ENCODE results near the gene CIAO3. TPM values are rescaled to one million over a fixed set of nuclear protein-coding genes. Genes with fewer than 3 reads are reported as not detected.

The CIAO3 gene
- total RNA-seq, 1 experiment from 2014 or later = 31.1 TPM

- Mint-ChIP-seq H3K36me3 (ENCODE audit: insufficient read depth, unreplicated experiment) (peaks cover 13% of the 10 kb centered on the region), H3K4me3 (ENCODE audit: unreplicated experiment) (peak overlapping the region; percentile 77), H3K27ac (ENCODE audit: low read depth, unreplicated experiment) (no peak overlapping the region), H3K27me3 (ENCODE audit: insufficient read depth, unreplicated experiment) (no peaks in the 10 kb centered on the region), H3K9me3 (ENCODE audit: unreplicated experiment) (no peaks in the 10 kb centered on the region), H3K4me1 (ENCODE audit: insufficient read depth, unreplicated experiment) (peaks cover 9% of the 10 kb centered on the region)
- intact Hi-C loops (cut with micrococcal nuclease) = loop anchor here (1.0 to 5.0 kb wide), 3 partner anchors 41 to 74 kb away; partner anchors contain the start of genes CCDC78 and HAGHL
- ChIA-PET CTCF (interaction anchor here (0.6 to 4.5 kb wide), 21 partner anchors 9 to 1274 kb away, joined by 3 to 37 read pairs (median 7); partner anchors contain the start of genes ANTKMT, CIAO3 and MSLN), POLR2A (interaction anchor here (0.6 to 3.6 kb wide), 12 partner anchors 12 to 405 kb away, joined by 3 to 22 read pairs (median 3); partner anchors contain the start of genes ANTKMT, CIAO3, HAGHL and METRN)
- no TSS peak for BruUV-seq (replicated peaks)
- peak; percentile 93 for TF ChIP-seq CTCF (IDR thresholded peaks at IDR 0.05; ENCODE audit: unreplicated experiment)
- peak; percentile 69 for DNase-seq (ENCODE audit: unreplicated experiment)
These were observed 45.1 kb upstream of the CIAO3 start for GRCh38 chr16:785563-786535.

DNA sequence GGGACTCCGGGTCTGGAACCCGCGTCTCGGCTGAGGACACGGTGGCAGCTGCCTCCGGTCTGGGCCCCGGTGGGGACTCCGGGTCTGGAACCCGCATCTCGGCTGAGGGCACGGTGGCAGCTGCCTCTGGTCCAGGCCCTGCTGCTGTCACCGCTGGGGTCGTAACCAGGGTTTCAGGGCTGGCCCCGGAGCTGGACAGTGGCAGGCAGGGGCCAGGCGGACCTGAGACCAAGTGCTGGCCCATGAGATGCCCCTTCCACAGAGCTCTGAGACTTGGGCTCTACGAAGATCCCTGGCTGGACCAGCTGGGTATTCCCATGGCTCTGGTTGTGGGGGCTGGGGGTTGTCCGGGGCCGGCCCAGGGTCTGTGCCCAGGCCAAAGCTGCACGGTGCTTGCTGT is 43.6 kb upstream of the CIAO3 start:
- Mint-ChIP-seq H3K4me3 (ENCODE audit: unreplicated experiment) (no peak overlapping the region), H3K36me3 (ENCODE audit: insufficient read depth, unreplicated experiment) (peaks cover 12% of the 10 kb centered on the region), H3K9me3 (ENCODE audit: unreplicated experiment) (no peaks in the 10 kb centered on the region), H3K27ac (ENCODE audit: low read depth, unreplicated experiment) (no peak overlapping the region), H3K27me3 (ENCODE audit: insufficient read depth, unreplicated experiment) (no peaks in the 10 kb centered on the region), H3K4me1 (ENCODE audit: insufficient read depth, unreplicated experiment) (peaks cover 9% of the 10 kb centered on the region)
- DNase-seq (ENCODE audit: unreplicated experiment) = no peak
- CTCF ChIA-PET = interaction anchor here (0.6 to 4.5 kb wide), 23 partner anchors 8 to 965 kb away, joined by 3 to 37 read pairs (median 6); partner anchors contain the start of genes ANTKMT, CIAO3 and MSLN
- no peak for TF ChIP-seq CTCF (IDR thresholded peaks at IDR 0.05; ENCODE audit: unreplicated experiment)
- intact Hi-C loops (cut with micrococcal nuclease) = no loop called here
- POLR2A ChIA-PET = interaction anchor here (0.7 to 3.6 kb wide), 12 partner anchors 12 to 531 kb away, joined by 3 to 22 read pairs (median 6); partner anchors contain the start of genes ANTKMT, CIAO3, HAGHL and METRN
- BruUV-seq (replicated peaks) = no TSS peak

- Mint-ChIP-seq H3K27me3 (ENCODE audit: insufficient read depth, unreplicated experiment) (no peaks in the 10 kb centered on the region), H3K4me3 (ENCODE audit: unreplicated experiment) (peak overlapping the region; percentile 54), H3K9me3 (ENCODE audit: unreplicated experiment) (no peaks in the 10 kb centered on the region), H3K4me1 (ENCODE audit: insufficient read depth, unreplicated experiment) (peaks cover 9% of the 10 kb centered on the region), H3K36me3 (ENCODE audit: insufficient read depth, unreplicated experiment) (peaks cover 12% of the 10 kb centered on the region), H3K27ac (ENCODE audit: low read depth, unreplicated experiment) (no peak overlapping the region)
- no peak for DNase-seq (ENCODE audit: unreplicated experiment)
- ChIA-PET POLR2A (interaction anchor here (0.7 to 3.6 kb wide), 16 partner anchors 8 to 88 kb away, joined by 3 to 22 read pairs (median 5); partner anchors contain the start of genes ANTKMT, CIAO3, HAGHL and MSLN), CTCF (interaction anchor here (0.7 to 4.5 kb wide), 10 partner anchors 11 to 76 kb away, joined by 3 to 37 read pairs (median 6); partner anchors contain the start of genes ANTKMT and CIAO3)
- no TSS peak for BruUV-seq (replicated peaks)
- intact Hi-C loops (cut with micrococcal nuclease) = no loop called here
- no peak for TF ChIP-seq CTCF (IDR thresholded peaks at IDR 0.05; ENCODE audit: unreplicated experiment)
These were observed 42.8 kb upstream of the CIAO3 start for GRCh38 chr16:783404-784161.

Data from MCF 10A (cell line).